HL-60 (cell line): ENCODE measurements around the gene CADM2.

ENCODE experiments used
- CTCF ChIP-seq: IDR thresholded peaks from one replicate; pipeline ENCODE4 v1.5.1; 2011; ENCODE audit warnings: low read length, control low read depth, inconsistent platforms; ENCODE audit not compliant: insufficient read depth
- POLR2AphosphoS5 ChIP-seq: IDR thresholded peaks from 2 replicates; pipeline ENCODE4 v1.6.1; 2012; ENCODE audit warnings: low read depth
- REST ChIP-seq: IDR thresholded peaks from 2 replicates; pipeline ENCODE4 v1.6.1; 2012; ENCODE audit warnings: low read depth; ENCODE audit not compliant: insufficient replicate concordance
- SPI1 ChIP-seq: IDR thresholded peaks from 2 replicates; pipeline ENCODE4 v1.6.1; 2012; ENCODE audit warnings: low read depth, mild to moderate bottlenecking, borderline replicate concordance

- TF ChIP-seq POLR2AphosphoS5 = no peak
- TF ChIP-seq CTCF = no peak
- no peak for TF ChIP-seq SPI1
- no peak for TF ChIP-seq REST
Observed at GRCh38 chr3:85394424-85394823, 435.6 kb downstream of the CADM2 start.
